Coronary artery (tissue), 2 donors: Measurements from ENCODE around the gene SLC17A9.

Experiments used
- DNase-seq: peaks from one replicate; pipeline ENCODE4 v3.0.0-alpha.2; 2017; ENCODE audit warnings: low spot score
- H3K27ac ChIP-seq, 2 donors: fragments of 200-600 bp; sonication (generic); one replicate each; pipeline ENCODE4 v1.5.1; 2016 to 2019
- H3K4me3 ChIP-seq: fragments of 200-600 bp; sonication (generic); 2 replicates; pipeline ENCODE4 v1.5.1; 2016; ENCODE audit warnings: mild to moderate bottlenecking, moderate library complexity
- CTCF ChIP-seq: fragments of 200-600 bp; sonication (generic); IDR thresholded peaks from one replicate; pipeline ENCODE4 v1.5.1; 2019; ENCODE audit warnings: antibody characterized with exemption

The SLC17A9 gene

GRCh38 chr20:62952373-62952967, at the start of gene SLC17A9:
Gene SLC17A9 (plus strand): TSS chr20:62952709. CDS start chr20:62952831, 122 bp downstream.
- peak; percentile 83 for DNase-seq
- Histone ChIP-seq H3K27ac (peak within 1 kb of the TSS; percentile 85 to 92), H3K4me3 (peak within 1 kb of the TSS; percentile 70)

GRCh38 chr20:62902926-62903615, 49.4 kb upstream of the SLC17A9 start:
- Histone ChIP-seq H3K4me3 (no peak overlapping the region), H3K27ac (no peak overlapping the region)
- no peak for TF ChIP-seq CTCF
- no peak for DNase-seq

More at GRCh38 chr20:62952373-62952967, at the start of gene SLC17A9:
- TF ChIP-seq CTCF, result no peak

- no peak for TF ChIP-seq CTCF
- H3K27ac ChIP-seq, result no peak overlapping the region
- no peak for DNase-seq
- no peak overlapping the region for H3K4me3 ChIP-seq
Observed at GRCh38 chr20:62905536-62906117, 46.9 kb upstream of the SLC17A9 start.

- no peak for TF ChIP-seq CTCF
- no peak for DNase-seq
- Histone ChIP-seq H3K27ac (no peak overlapping the region), H3K4me3 (no peak overlapping the region)
Observed at GRCh38 chr20:62906209-62906608, 46.3 kb upstream of the SLC17A9 start.

- Histone ChIP-seq H3K4me3 (no peak overlapping the region), H3K27ac (no peak overlapping the region)
- no peak for DNase-seq
- TF ChIP-seq CTCF, result no peak
Observed at GRCh38 chr20:62906647-62907375, 45.7 kb upstream of the SLC17A9 start.

- no peak for DNase-seq
- no peak for TF ChIP-seq CTCF
- Histone ChIP-seq H3K27ac (no peak overlapping the region), H3K4me3 (no peak overlapping the region)
Observed at GRCh38 chr20:62907384-62908317, 44.9 kb upstream of the SLC17A9 start.
